ENCODE results near the gene LYZL2.
"Not testable (repeated sequence)": the region's sequence is repeated elsewhere in the genome, so short reads cannot be mapped to it uniquely, and the experiment has no call there.

LYZL2 gene
- 0 to 1.1 (median 0) reads per million in 17 experiments for total RNA-seq

DNA sequence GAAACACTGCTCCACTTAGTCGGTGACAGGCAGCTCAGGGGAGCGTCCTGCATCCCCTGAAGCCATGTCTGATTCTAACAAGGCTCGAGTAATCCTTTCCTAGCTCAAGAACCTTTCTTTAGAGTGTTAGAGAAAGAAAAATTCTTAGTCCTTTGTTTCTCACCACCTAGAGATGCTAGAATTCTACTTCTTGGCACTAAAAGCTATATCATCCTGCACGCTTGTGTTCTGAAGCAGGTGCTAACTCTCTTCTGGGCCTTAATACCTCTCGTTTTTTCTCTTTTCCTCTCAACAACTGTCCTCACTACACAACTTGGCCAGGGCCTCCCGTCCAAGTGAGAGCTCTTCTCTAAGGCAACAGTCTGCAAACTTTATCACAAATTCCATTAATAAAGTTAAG, at the start of gene LYZL2:
Gene LYZL2, minus strand, starts transcription at position 101 of the 400 bp plus-strand sequence. CDS start 2,838 bp downstream, outside the sequence.
- DNase-seq, result no peak

DNA sequence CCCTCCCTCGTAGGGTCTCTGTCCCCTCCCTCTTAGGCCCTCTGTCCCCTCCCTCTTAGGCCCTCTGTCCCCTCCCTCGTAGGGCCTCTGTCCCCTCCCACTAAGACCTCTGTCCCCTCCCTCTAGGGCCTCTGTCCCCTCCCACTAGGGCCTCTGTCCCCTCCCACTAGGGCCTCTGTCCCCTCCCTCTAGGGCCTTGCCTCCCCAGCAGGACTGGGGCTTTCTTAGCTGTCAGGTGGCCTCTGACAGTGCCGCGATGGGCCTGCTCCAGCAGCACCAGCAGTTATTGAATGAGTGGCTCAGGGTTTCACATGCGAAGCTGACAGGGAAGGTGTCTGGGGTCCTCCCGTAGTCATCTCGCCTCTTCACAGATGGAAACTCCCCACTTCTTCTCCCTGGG, 48.1 kb upstream of the LYZL2 start:
- not testable (repeated sequence) for DNase-seq

DNA sequence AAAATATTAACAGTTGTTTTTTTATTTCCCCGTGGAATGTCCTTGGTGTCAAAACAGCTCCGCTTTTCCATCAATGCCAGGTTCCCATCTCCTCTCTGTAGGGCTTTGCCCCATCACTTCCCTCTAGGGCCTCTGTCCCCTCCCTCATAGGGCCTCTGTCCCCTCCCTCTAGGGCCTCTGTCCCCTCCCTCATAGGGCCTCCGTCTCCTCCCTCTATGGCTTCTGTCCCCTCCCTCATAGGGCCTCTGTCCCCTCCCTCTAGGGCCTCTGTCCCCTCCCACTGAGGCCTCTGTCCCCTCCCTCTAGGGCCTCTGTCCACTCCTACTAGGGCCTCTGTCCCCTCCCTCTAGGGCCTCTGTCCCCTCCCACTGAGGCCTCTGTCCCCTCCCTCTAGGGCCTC, 47.6 kb upstream of the LYZL2 start:
- not testable (repeated sequence) for DNase-seq

DNA sequence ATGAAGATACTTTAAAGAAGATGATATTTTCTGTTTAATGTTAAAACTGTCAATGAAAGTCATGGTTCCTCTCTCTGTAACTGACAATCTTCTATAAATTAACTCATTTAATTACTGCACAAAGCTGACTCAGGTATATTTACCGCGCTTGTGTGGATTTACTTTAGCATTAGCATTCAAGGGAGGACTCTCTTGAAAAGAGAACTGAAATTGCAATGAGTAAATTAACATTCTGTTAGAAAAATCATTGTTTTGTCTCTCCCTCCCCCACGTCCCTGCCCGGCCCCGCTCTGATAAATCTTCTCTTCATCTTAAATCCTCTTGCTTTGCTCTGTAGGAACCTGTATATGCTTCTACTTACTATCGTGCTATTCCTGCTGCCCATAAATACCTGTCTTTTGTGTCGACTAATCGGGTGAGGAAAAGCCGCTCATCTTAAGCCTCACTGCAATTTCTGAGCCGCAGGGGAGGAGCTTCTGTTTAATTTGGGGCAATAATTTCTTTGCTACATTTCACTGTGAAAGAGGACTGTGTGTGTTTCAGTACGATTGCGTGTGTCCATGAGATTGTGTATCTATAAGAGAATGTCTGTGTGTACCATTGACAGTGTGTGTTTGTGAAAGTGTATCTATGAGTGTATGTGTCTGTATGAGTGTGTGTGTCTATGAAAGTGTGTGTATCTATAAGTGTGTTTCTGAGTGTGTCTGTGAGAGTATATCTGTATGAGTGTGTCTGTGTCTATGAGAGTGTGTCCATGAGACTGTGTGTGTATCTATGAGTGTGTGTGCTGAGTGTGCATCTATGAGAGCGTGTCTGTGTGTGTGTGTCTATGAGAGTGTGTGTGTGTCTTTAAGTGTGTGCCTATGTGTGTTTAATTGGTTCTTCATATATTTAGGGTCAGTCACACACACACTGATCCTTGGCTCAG, 46.5 kb upstream of the LYZL2 start:
- no peak for DNase-seq

DNA sequence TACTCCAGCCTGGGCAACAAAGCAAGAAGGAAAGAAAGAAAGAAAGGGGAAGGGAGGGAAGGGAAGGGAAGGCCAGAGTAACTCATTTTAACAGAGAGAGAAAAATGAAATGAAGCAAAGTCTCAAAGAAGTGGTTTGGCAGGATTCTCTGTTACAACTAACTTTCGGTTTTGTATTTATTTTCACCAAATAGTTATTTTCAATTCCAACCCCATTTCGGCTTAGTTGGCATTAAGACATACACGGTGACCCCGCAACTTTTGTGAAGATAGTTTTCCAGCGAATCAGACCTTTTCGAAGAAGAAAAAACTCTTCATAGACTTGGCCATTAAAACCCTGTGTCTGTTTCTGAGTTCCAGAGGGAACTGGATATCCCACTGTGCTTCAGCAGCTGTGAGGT, 45.2 kb upstream of the LYZL2 start:
- DNase-seq, result no peak

DNA sequence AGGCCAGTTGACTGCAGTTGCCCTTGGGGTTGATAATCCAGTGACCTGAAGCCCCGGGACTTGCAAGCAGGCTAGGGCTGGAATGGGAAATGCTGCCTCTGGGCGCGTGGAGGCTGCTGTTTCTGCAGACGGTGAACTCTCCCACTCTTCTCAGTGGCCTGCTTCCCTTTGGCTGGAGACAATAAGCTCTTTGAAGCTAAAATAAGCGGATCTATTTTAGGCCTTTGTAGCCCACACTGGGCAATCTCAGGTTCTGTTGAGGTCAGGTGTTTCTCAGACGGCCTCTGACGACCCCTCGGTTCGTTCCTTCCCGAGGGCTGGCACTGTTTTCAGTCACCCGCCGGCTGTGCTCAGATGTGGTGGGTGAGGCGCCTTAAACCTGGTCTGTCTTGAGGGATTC, 43.7 kb upstream of the LYZL2 start:
- DNase-seq, result not testable (repeated sequence)

DNA sequence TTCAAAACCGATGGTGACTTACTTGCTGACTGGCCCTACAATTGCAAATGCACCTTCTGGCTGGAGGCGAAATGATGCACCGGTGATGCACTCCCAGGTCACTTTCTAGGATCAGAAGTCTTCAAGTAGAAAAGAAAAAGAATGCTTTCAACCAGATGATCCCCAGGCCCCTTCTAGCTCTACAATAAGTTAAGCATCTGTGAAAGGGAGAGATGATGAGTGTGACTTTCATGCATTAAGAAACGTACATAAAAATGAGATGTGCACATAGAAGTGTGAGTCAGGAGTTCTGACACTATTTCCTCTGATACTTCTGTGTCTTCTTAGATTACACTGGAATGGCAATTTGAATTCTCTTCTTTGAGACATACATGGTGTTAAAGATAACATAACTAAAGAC, 42.8 kb upstream of the LYZL2 start:
- not testable (repeated sequence) for DNase-seq

DNA sequence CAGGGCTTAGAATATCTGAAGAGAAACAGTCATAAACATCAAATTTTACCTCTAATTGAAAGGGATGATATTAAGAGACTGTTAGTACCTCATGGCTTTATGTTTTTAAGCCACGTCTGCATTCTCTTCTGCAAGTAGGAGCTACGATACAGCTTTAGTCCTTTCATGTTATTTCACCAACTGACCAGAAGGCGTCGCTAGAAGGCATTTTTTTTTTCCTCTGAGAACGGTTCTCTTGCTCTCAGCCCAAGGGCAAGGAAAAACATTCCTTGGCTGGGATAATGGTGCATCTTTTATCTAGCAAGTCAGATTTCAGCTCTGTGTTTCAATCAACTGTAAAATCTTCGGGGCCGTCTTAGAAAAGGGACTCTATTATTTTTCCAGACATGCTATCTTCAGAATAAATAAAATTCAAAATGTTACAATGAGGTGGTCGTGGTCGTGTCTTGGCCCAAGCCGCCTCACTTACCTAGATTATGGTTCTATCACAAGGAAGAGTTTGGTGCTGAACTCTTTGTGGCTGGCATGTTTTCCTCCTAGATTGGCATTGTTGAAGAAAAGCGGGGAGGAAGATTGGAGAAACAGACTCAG, 41.6 kb upstream of the LYZL2 start:
- DNase-seq, result peak; percentile 62 to 81 (median 76)

DNA sequence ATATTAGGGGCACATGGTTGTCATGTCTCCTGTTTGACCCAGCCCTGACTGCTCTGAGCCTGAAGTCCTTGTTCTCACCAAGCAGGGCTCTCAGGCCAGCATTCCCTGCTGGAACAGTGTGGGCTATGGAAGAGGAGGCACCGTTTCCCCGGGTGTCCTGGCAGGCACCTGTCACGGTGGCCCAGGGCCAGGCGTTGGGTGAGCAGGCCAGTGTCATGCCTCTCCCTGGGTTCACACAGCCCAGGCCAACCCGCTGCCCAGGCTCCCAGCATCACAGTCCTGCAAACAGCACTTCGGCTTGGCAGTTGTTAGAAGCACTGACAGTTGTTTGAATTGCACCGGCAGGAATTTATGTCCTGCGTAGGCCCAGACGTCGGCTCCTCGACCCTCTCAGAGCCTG, 38.4 kb upstream of the LYZL2 start:
- DNase-seq, result not testable (repeated sequence)

DNA sequence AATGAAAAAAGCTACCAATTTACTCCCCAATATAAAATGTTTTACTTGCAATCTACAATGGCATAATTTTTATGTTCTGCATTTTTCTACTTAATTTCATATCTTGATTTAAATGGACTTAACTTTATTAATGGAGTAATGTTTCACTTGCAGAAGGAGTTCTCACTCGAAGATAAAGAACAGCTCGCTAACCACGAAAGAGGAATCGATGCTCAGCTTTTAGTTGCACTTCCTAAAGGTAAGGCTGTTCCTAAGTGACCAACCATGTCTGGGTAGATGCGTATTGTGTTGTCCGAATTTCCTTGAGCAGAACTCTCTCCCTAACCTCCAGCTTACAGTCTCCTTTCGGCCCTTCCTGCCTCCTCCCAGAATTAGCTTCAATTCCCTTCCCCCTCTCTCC, 33.9 kb upstream of the LYZL2 start:
- not testable (repeated sequence) for DNase-seq

DNA sequence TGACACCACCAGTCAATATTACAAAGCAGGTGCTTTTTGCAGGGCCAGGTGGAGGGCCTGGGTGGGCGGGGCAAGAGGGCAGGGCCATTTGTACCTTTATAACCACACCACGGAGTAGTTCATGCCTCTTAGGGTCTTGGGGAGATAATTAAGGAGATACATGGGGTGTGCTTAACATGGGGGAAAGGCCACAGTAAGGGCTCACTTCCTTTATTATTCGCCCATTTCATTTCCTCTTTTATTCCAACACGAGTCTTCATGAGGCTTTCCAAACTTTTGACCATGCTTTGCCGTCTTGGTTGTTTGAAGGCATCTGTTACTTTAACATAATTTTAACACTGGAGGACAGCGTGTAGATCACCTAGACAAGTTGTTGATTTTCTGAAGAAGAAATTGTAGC, 33.3 kb upstream of the LYZL2 start:
- DNase-seq, result peak; percentile 21 to 72 (median 58)

DNA sequence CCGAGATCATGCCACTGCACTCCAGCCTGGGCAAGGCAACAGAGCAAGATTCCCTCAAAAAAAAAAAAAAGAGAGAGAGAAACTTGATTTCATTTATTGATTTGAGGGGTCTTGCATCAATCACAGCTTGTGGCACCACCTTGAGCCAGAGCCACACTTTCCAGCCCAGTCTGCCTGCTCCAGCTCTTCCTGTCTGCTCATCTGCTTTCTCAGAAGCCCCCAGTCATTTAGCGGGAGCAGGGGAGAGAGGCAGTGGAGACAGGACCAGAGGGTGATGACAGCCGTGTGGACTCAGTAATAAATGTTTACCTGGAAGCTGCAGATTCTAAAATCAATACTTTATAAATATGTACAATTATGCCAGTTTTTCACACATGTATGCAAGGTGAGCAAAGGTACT, 30.8 kb upstream of the LYZL2 start:
- DNase-seq, result not testable (repeated sequence)

DNA sequence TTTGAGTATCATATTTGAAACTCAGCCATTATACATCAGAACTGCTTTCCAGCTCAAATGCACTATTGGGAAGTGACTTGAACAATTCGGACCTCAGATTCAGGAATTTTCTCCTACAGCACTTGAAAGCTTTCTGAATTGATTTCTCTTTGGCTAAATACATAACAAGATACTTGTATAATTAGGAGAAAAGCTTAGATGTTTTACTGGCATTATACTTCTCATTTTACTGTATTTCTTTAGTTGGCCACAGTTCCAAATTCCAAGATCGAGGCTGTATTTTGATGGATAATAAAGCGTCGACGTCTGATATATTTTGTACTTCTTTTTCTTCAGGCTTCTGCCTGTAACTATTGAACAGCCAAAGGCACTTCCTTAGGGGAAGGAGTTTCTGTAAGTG, 26.7 kb upstream of the LYZL2 start:
- DNase-seq, result no peak

DNA sequence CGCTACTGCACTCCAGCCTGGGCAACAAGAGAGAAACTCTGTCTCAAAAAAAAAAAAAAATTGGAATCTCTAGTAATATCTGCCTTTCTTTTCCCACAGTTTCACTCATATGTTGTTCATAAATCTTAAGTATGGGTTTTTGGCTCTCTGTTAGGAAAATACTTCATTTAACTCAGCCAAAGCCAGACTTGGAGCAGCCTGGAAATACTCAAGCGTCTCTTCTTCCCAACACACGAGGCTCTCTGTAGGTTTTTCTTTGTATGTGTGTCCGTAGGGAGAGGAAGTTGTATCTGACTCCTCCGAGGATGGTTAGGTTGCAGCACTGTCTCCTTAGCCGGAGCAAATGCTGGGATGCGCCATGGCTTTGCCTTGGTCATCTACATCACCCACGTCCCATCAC, 25.4 kb upstream of the LYZL2 start:
- DNase-seq, result not testable (repeated sequence)

DNA sequence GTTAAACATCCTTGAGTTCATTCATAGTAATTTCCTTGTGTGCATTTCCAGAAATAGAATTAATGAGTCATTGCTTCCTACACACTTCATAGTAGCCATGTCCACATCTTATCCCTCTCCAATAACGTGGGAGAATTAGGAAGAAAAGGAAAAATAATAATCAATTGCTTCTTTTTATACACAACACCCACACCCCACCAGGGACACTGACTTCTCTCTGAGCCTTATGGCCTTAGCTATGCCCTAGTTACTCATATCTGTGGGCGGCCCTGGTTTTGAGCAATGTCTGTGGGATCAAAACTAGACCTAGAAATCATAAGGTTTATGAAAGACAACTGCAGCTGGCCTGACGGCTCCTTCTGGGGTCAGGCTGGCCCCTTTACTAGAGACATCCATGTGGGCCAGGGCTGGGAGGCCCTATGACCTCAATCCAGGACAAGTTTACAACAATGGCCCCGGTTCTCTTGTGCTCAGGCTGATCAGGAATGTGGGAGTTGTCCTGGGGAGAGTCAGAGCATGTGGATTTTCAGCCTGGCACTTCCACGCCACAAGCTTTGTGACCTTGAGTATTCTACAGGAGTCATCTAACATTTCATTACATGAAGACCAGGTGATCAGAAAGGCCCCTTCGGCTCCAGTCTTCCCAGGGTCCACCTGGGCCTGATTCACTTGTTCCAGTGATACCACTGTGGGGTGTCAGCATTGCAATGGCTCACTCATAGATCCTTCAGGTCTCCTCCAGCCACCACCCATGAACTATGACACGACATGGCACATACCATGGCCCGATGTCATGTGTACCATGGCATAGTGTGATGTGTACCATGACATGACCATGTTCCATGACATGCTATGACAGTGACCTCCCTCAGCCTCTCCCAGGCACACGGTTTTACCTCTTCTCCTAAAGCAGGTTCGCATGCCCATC, 22.2 kb upstream of the LYZL2 start:
- DNase-seq, result peak; percentile 81 to 90 (median 86)

DNA sequence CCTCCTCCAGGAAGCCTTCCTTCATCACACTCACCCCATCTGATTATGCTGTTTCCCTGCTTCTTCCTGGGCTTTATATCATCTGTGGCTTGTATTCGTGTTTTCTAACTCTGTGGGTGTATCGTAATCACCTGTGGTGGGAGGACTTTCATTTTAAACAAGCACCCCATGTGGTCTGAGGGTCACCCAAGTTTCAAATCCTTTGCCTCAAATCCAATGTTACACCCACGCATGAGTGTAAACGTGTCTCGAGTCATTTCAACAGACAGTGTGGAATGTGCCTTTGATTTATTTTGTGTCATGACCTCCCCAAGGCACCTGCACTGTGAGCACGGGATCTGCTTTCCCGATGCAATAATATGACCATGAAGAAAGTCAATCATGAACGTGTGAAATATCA, 17.5 kb upstream of the LYZL2 start:
- DNase-seq, result no peak

DNA sequence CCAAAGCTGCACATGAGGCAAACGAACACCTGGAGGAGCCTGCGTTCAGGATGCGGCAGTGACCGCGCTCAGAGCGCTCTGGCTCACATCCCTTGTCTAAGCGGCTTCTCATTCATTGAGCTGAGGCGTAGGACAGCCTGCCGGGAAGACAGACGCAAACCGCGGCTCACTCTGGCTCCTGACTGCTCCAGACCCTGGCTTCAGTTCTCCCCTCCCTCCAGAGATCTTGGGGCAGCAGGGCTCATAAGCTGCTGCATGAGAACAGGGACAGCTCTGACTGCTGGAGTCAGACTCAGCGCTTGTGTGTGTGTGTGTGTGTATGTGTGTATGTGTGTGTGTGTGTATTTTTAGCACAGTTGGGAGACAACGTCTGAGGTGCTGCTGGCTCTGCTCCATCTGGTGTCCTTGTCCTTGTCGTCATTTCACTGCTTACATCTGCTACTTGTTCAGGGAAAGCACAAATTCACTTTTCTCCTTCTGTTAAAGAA, 15.8 kb upstream of the LYZL2 start:
- no peak for DNase-seq

DNA sequence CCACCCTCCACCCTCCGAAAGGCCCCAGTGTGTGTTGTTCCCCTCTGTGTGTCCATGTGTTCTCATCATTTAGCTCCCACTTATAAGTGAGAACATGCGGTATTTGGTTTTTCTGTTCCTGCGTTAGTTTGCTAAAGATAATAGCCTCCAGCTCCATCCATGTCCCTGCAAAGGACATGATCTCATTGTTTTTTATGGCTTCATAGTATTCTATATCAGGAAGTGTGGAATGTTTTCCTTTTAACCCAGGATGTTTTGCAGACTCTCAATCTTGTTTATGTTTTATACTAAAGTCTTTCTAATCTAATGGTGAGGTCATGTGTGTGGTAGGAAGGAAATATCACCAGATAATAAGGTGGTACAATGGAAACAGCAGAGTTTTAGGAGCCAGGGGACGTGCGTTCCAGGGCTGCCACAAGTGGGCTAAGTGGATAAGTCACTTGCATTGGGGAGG, 14.9 kb upstream of the LYZL2 start:
- DNase-seq, result not testable (repeated sequence)

DNA sequence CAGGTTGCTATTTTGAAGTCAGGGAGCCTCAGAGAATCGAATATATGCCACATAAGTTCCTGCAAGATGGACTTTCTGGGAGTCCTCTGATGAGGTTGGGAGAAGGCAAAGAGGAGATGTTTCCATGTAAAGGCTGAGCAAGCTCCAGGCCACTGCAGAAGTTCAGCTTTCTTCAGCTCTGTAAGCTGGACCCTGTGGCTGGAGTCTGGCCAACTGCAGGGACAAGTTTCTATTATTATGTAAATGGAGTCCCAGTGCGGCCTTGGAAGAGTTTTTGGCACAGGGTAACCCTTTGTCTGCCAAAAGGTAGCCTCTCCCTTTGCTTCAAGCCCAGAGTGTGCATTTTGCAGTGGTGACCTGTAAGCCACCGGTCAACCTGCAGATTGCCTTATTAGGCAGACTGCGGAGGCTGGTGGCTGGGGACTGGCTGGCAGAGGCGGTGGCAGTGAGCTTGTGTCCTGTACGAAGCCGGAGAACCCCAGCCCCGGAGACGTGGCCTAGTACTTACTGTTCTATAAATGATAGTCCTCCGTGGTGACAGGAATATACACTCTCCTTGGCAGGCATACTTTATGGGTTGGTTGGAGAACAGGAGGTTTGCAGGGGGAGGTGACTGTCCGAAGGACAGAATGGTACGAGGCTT, 14.1 kb upstream of the LYZL2 start:
- not testable (repeated sequence) for DNase-seq

DNA sequence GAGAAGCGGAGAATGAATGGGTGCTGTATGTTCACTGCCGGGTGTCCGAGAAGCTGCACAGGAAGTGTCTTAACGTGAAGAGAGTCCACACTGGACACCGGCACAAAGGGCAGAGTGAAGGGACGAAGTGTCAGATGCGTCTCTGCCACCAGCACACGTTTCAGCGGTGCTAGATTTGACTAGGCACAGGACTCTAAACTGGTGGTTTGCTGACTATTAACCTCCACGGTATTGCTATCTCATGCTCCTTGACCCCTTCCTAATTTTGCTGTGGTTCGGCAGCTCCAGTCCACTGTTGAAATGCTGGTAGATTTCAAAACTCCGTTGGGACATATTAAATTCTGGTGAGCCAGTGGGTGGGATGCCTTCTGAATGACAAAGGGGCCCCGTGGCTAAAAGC, 13.3 kb upstream of the LYZL2 start:
- not testable (repeated sequence) for DNase-seq

DNA sequence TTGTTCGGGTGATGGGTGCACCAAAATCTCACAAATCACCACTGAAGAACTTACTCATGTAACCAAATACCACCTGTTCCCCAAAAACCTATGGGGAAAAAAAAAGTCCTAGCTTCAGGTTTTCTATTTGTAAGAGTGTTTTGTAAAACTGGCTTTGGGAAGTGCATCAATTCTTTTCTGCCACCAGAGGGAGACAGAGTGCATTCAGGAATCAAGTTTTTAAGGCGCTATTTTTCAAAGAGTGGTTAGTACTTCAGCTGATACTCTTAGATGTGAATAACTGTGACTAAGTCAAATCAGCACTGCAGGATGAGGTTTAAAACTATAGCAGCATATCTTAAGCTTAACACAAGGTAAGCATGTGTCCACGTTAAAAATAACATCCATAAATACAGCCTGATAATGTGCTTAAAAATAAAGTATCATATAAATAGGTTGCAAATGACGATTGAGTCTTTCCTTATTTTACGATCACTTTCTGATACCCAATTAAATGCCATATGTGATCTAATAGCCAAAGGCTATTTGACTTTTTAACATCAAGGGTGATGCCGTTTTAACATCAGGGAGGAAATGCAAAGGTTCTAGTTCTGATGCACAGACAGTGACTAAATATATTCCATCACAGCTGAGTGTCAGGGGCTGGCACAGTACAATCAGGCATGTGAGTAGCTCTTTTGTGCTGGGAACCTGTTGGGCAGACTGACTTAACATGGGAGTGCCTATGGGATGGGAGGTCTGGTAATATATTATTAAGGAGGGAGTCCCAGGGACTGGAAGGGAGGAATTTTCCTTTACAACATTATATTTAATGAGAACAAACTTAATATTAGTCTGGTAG, 10.6 kb upstream of the LYZL2 start:
- DNase-seq, result peak; percentile 43 to 84 (median 64)
